GM12801 (cell line): ENCODE measurements around the gene PBX3.

Experiments
- CTCF ChIP-seq: IDR thresholded peaks from one replicate; pipeline ENCODE4 v1.5.1; 2011; ENCODE audit warnings: control low read depth; ENCODE audit not compliant: insufficient read length; ENCODE audit errors: extremely low read depth

The PBX3 gene

GRCh38 chr9:125932746-125933455 is 185.7 kb downstream of the PBX3 start:
- no peak for TF ChIP-seq CTCF

- no peak for TF ChIP-seq CTCF
Measured at GRCh38 chr9:125942125-125942524, 195.0 kb downstream of the PBX3 start.

- no peak for TF ChIP-seq CTCF
Measured at GRCh38 chr9:125943831-125944230, 196.7 kb downstream of the PBX3 start.

- no peak for TF ChIP-seq CTCF
Measured at GRCh38 chr9:125946397-125946796, 199.2 kb downstream of the PBX3 start.

- no peak for TF ChIP-seq CTCF
Measured at GRCh38 chr9:125948887-125949596, 201.9 kb downstream of the PBX3 start.

GRCh38 chr9:125949703-125950460 is 202.7 kb downstream of the PBX3 start:
- no peak for TF ChIP-seq CTCF

GRCh38 chr9:125950880-125951471 is 203.8 kb downstream of the PBX3 start:
- no peak for TF ChIP-seq CTCF
